HUES64 (cell line): Measurements from ENCODE around the gene NEGR1.

Experiments
- H3K27ac ChIP-seq: 2 replicates; pipeline ENCODE4 v1.7.0; 2013; ENCODE audit warnings: low read depth, low read length, inconsistent platforms
- H3K27me3 ChIP-seq: 2 replicates; pipeline ENCODE4 v1.6.1; 2013; ENCODE audit warnings: mild to moderate bottlenecking, low read length; ENCODE audit not compliant: insufficient read depth
- H3K36me3 ChIP-seq: 2 replicates; pipeline ENCODE4 v1.6.1; 2013; ENCODE audit warnings: mild to moderate bottlenecking, low read length; ENCODE audit not compliant: insufficient read depth
- H3K4me1 ChIP-seq: 2 replicates; pipeline ENCODE4 v1.6.1; 2013; ENCODE audit warnings: mild to moderate bottlenecking, low read length, moderate library complexity; ENCODE audit not compliant: insufficient read depth
- H3K4me3 ChIP-seq: 2 replicates; pipeline ENCODE4 v1.5.1; 2013; ENCODE audit warnings: mild to moderate bottlenecking, low read length, moderate library complexity
- H3K9ac ChIP-seq: 2 replicates; pipeline ENCODE4 v1.6.1; 2013; ENCODE audit warnings: mild to moderate bottlenecking, low read depth, low read length
- H3K9me3 ChIP-seq: 2 replicates; pipeline ENCODE4 v1.6.1; 2013; ENCODE audit warnings: low read depth, low read length; ENCODE audit not compliant: insufficient read depth
- WGBS: fragments of 150-250, 120-280 bp; methylation state at CpG from one replicate; pipeline ENCODE4 v1.1.7; 2013; ENCODE audit warnings: missing lambda C conversion rate; 5-methylcytosine and 5-hydroxymethylcytosine counted together

The NEGR1 gene

GRCh38 chr1:71417421-71417820, 864.9 kb downstream of the NEGR1 start:
- H3K27ac ChIP-seq = no peak overlapping the region
- no peaks in the 10 kb centered on the region for H3K36me3 ChIP-seq
- H3K4me1 ChIP-seq = peaks cover 11% of the 10 kb centered on the region
- no peaks in the 10 kb centered on the region for H3K9me3 ChIP-seq
- WGBS = 100% methylated on average over 3 of the region's 3 CpGs
- H3K27me3 ChIP-seq = no peaks in the 10 kb centered on the region
- H3K9ac ChIP-seq = no peak overlapping the region
- H3K4me3 ChIP-seq = no peak overlapping the region

GRCh38 chr1:71414179-71414578, 868.2 kb downstream of the NEGR1 start:
- 60% methylated on average over 1 of the region's 2 CpGs for WGBS
- H3K27ac ChIP-seq = no peak overlapping the region
- H3K4me3 ChIP-seq = no peak overlapping the region
- no peak overlapping the region for H3K9ac ChIP-seq
- H3K9me3 ChIP-seq = no peaks in the 10 kb centered on the region
- no peaks in the 10 kb centered on the region for H3K36me3 ChIP-seq
- H3K4me1 ChIP-seq = peaks cover 11% of the 10 kb centered on the region
- H3K27me3 ChIP-seq = no peaks in the 10 kb centered on the region

- 74% methylated on average over 2 of the region's 3 CpGs for WGBS
- Histone ChIP-seq H3K4me3 (no peak overlapping the region), H3K27ac (no peak overlapping the region), H3K9me3 (no peaks in the 10 kb centered on the region), H3K9ac (no peak overlapping the region), H3K36me3 (no peaks in the 10 kb centered on the region), H3K27me3 (no peaks in the 10 kb centered on the region), H3K4me1 (peaks cover 11% of the 10 kb centered on the region)
These were observed 868.7 kb downstream of the NEGR1 start for GRCh38 chr1:71413441-71414175.

GRCh38 chr1:71400050-71400449, 882.3 kb downstream of the NEGR1 start:
- Histone ChIP-seq H3K9ac (no peak overlapping the region), H3K4me1 (peaks cover 5% of the 10 kb centered on the region; the same call in 1 of the 2 replicates), H3K9me3 (no peaks in the 10 kb centered on the region), H3K27me3 (no peaks in the 10 kb centered on the region; the same call in 1 of the 2 replicates), H3K4me3 (no peak overlapping the region), H3K27ac (no peak overlapping the region), H3K36me3 (no peaks in the 10 kb centered on the region)

DNA sequence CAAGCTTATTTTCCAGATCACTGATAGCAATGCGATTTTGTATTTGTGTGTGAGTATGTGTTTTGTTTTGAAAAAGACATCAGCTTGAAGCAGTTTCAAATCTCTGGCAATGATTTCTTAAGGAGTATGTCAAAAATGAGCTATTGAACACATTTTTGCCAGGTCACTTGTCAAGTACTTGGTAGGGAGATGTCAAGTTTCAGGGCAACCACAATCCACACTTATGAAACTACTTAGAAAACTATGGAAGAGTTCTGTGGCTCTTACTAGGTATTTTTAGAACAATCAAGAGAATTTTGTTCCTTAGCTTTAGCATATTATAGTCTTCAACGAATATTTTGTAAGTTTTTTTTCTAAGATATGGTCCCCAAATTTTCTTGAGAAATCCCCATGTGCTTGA, 882.7 kb downstream of the NEGR1 start:
- Histone ChIP-seq H3K4me3 (no peak overlapping the region), H3K4me1 (peaks cover 5% of the 10 kb centered on the region; the same call in 1 of the 2 replicates), H3K9ac (no peak overlapping the region), H3K36me3 (no peaks in the 10 kb centered on the region), H3K27ac (no peak overlapping the region), H3K27me3 (peaks cover 3% of the 10 kb centered on the region; the same call in 1 of the 2 replicates), H3K9me3 (peaks cover 2% of the 10 kb centered on the region; the same call in 1 of the 2 replicates)
- 93% methylated on average over 1 of the region's 2 CpGs for WGBS

DNA sequence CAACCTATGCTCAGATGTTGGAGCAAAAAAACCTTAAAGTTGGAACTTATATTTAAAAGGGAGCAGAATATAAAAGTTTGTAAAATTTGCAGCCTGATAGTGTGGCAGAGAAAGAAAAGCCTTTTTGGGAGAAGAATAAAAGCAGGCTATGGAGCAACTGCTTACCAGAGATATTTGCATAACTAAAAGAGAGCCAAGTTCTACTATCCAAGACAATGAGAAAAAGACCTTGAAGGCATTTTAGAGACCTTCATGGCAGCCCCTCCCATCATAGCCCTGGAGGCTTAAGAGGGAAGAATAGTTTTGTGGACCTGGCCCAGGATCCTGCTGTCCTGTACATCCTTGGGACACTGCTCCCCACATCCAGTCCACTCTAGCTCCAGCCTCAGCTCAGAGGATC, 889.0 kb downstream of the NEGR1 start:
- Histone ChIP-seq H3K36me3 (no peaks in the 10 kb centered on the region), H3K9me3 (peaks cover 9% of the 10 kb centered on the region; the same call in 1 of the 2 replicates), H3K4me3 (no peak overlapping the region), H3K27me3 (peaks cover 15% of the 10 kb centered on the region; the same call in 1 of the 2 replicates), H3K9ac (no peak overlapping the region), H3K27ac (no peak overlapping the region), H3K4me1 (peaks cover 10% of the 10 kb centered on the region; the same call in 1 of the 2 replicates)

DNA sequence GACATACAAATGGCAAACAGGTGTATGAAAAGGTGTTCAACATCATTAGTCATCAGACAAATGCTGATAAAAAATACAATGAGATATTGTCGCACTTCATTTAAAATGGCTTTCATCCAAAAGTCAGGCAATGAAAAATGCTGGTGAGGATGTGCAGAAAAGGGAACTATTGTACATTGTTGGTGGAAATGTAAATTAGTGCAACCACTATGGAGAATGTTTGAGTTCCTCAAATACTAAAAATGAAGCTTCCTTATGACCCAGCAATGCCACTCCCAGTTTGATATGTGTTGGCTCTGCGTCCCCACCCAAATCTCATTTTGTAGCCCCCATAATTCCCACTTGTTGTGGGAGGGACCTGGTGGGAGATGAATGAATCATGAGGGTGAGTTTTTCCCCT, 891.8 kb downstream of the NEGR1 start:
- peaks cover 9% of the 10 kb centered on the region; the same call in 1 of the 2 replicates for H3K9me3 ChIP-seq
- 96% methylated on average over 2 of the region's 2 CpGs for WGBS
- H3K4me1 ChIP-seq = peaks cover 10% of the 10 kb centered on the region; the same call in 1 of the 2 replicates
- no peak overlapping the region for H3K4me3 ChIP-seq
- H3K27ac ChIP-seq = no peak overlapping the region
- H3K36me3 ChIP-seq = no peaks in the 10 kb centered on the region
- H3K27me3 ChIP-seq = peaks cover 15% of the 10 kb centered on the region; the same call in 1 of the 2 replicates
- H3K9ac ChIP-seq = no peak overlapping the region

DNA sequence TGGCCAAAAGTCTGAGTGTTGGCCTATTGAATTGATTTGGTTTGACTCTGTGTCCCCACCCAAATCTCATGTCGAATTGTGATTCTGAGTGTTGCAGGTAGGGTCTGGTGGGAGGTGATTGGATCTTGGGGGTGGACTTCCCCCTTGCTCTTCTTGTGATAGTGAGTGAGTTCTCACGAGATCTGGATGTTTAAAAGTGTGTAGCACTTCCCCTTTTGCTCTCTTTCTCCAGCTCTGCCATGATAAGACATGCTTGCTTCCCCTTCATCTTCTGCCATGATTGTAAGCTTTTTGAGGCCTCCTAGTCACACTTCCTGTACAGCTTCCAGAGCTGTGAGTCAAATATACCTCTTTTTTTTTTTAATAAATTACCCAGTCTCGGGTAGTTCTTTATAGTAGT, 904.5 kb downstream of the NEGR1 start:
- H3K9me3 ChIP-seq = no peaks in the 10 kb centered on the region
- no peak overlapping the region for H3K27ac ChIP-seq
- H3K4me3 ChIP-seq = no peak overlapping the region
- H3K4me1 ChIP-seq = no peaks in the 10 kb centered on the region
- no peak overlapping the region for H3K9ac ChIP-seq
- H3K36me3 ChIP-seq = no peaks in the 10 kb centered on the region
- H3K27me3 ChIP-seq = no peaks in the 10 kb centered on the region
- WGBS = 94% methylated on average over 2 of the region's 3 CpGs

GRCh38 chr1:71372496-71372895, 909.8 kb downstream of the NEGR1 start:
- 96% methylated on average over 2 of the region's 2 CpGs for WGBS
- H3K9ac ChIP-seq = no peak overlapping the region
- no peak overlapping the region for H3K4me3 ChIP-seq
- no peak overlapping the region for H3K27ac ChIP-seq
- H3K9me3 ChIP-seq = no peaks in the 10 kb centered on the region
- H3K36me3 ChIP-seq = no peaks in the 10 kb centered on the region
- H3K4me1 ChIP-seq = no peaks in the 10 kb centered on the region
- H3K27me3 ChIP-seq = no peaks in the 10 kb centered on the region

DNA sequence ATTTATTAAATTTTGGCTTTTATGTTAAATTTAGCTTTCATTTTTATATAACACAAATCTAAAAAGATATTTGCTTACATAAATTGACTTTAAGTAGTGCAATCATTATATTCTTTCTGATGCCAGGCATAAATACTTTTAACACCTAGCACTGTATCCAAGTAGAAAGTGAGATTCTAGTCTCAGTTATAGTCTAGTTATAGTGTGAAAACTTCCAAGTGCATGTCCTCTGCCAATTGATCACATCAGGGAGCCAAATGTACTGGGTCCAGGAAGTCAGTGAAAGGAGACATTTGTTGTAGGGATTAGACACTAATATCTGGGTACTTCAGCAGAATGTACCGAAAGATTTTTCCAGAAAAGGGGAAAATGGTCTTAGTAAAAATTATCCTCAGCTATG, 910.8 kb downstream of the NEGR1 start:
- Histone ChIP-seq H3K27me3 (no peaks in the 10 kb centered on the region), H3K4me3 (no peak overlapping the region)
- 91% methylated on average over 1 of the region's 1 CpG for WGBS

GRCh38 chr1:71364236-71364635, 918.1 kb downstream of the NEGR1 start:
- H3K27ac ChIP-seq = no peak overlapping the region
- no peaks in the 10 kb centered on the region for H3K27me3 ChIP-seq
- no peak overlapping the region for H3K4me3 ChIP-seq
- no peaks in the 10 kb centered on the region for H3K9me3 ChIP-seq
- WGBS = 96% methylated on average over 2 of the region's 2 CpGs
- no peaks in the 10 kb centered on the region for H3K36me3 ChIP-seq
- no peaks in the 10 kb centered on the region for H3K4me1 ChIP-seq
- no peak overlapping the region for H3K9ac ChIP-seq

More for the DNA sequence above, 910.8 kb downstream of the NEGR1 start:
- H3K9ac ChIP-seq = no peak overlapping the region
- no peaks in the 10 kb centered on the region for H3K36me3 ChIP-seq
- no peaks in the 10 kb centered on the region for H3K4me1 ChIP-seq
- no peaks in the 10 kb centered on the region for H3K9me3 ChIP-seq
- H3K27ac ChIP-seq = no peak overlapping the region
